HEK293 (cell line): ENCODE results near the gene COPZ1.

Source experiments
- AEBP2 ChIP-seq: fragments of 450-650 bp; formaldehyde crosslinking; IDR thresholded peaks from 2 replicates; pipeline ENCODE4 v1.5.1; 2016; ENCODE audit warnings: missing biosample characterization, missing genetic modification characterization, borderline replicate concordance
- ATF2 ChIP-seq: fragments of 450-650 bp; formaldehyde crosslinking; IDR thresholded peaks from 2 replicates; pipeline ENCODE4 v1.5.1; 2016; ENCODE audit warnings: missing biosample characterization, missing genetic modification characterization, low read depth
- BCL11B ChIP-seq: fragments of 450-650 bp; formaldehyde crosslinking; IDR thresholded peaks from 2 replicates; pipeline ENCODE4 v1.5.1; 2016; ENCODE audit warnings: low read depth, missing biosample characterization, missing genetic modification characterization
- GLIS1 ChIP-seq: fragments of 450-650 bp; formaldehyde crosslinking; IDR thresholded peaks from 2 replicates; pipeline ENCODE4 v1.5.1; 2016; ENCODE audit warnings: missing biosample characterization, missing genetic modification characterization
- HOXD13 ChIP-seq: sonication (generic); formaldehyde crosslinking; IDR thresholded peaks from 2 replicates; pipeline ENCODE4 v1.8.0; 2022; ENCODE audit warnings: missing genetic modification reagents, borderline replicate concordance
- KLF8 ChIP-seq: fragments of 450-650 bp; formaldehyde crosslinking; IDR thresholded peaks from 2 replicates; pipeline ENCODE4 v1.5.1; 2016; ENCODE audit warnings: missing biosample characterization, missing genetic modification characterization
- PATZ1 ChIP-seq: fragments of 450-650 bp; formaldehyde crosslinking; IDR thresholded peaks from 2 replicates; pipeline ENCODE4 v1.5.1; 2016; ENCODE audit warnings: missing biosample characterization, missing genetic modification characterization
- PBX3 ChIP-seq: sonication (generic); formaldehyde crosslinking; IDR thresholded peaks from 2 replicates; pipeline ENCODE4 v1.8.1; 2022; ENCODE audit warnings: mild to moderate bottlenecking, moderate library complexity, missing genetic modification reagents
- ZBTB17 ChIP-seq: fragments of 450-650 bp; formaldehyde crosslinking; IDR thresholded peaks from 2 replicates; pipeline ENCODE4 v1.5.1; 2016; ENCODE audit warnings: missing biosample characterization, missing genetic modification characterization
- ZNF121 ChIP-seq: fragments of 450-650 bp; formaldehyde crosslinking; IDR thresholded peaks from 2 replicates; pipeline ENCODE4 v1.5.1; 2016; ENCODE audit warnings: missing biosample characterization, missing genetic modification characterization
- ZNF132 ChIP-seq: fragments of 450-650 bp; formaldehyde crosslinking; IDR thresholded peaks from 2 replicates; pipeline ENCODE4 v1.5.1; 2017; ENCODE audit warnings: missing biosample characterization, missing genetic modification characterization, borderline replicate concordance
- ZNF16 ChIP-seq: fragments of 450-650 bp; formaldehyde crosslinking; IDR thresholded peaks from 2 replicates; pipeline ENCODE4 v1.5.1; 2016; ENCODE audit warnings: low read depth, missing biosample characterization, missing genetic modification characterization
- ZNF18 ChIP-seq: fragments of 450-650 bp; formaldehyde crosslinking; IDR thresholded peaks from 2 replicates; pipeline ENCODE4 v1.5.1; 2016; ENCODE audit warnings: missing biosample characterization, missing genetic modification characterization
- ZNF350 ChIP-seq: fragments of 450-650 bp; formaldehyde crosslinking; IDR thresholded peaks from 2 replicates; pipeline ENCODE4 v1.5.0; 2017; ENCODE audit warnings: missing biosample characterization, mild to moderate bottlenecking, missing genetic modification characterization
- ZNF624 ChIP-seq: fragments of 450-650 bp; formaldehyde crosslinking; IDR thresholded peaks from 2 replicates; pipeline ENCODE4 v1.5.1; 2017; ENCODE audit warnings: missing biosample characterization, missing genetic modification characterization
- ZNF660 ChIP-seq: fragments of 450-650 bp; IDR thresholded peaks from 2 replicates; pipeline ENCODE4 v1.5.1; 2018; ENCODE audit warnings: missing biosample characterization, mild to moderate bottlenecking, missing genetic modification characterization
- ZNF704 ChIP-seq: fragments of 450-650 bp; formaldehyde crosslinking; IDR thresholded peaks from 2 replicates; pipeline ENCODE4 v1.5.1; 2016; ENCODE audit warnings: missing biosample characterization, missing genetic modification characterization
- ZNF768 ChIP-seq: fragments of 450-650 bp; formaldehyde crosslinking; IDR thresholded peaks from 2 replicates; pipeline ENCODE4 v1.5.1; 2018; ENCODE audit warnings: missing biosample characterization, mild to moderate bottlenecking, missing genetic modification characterization
- TF ChIP-seq, protein P1 (sequence below): fragments of 450-650 bp; formaldehyde crosslinking; IDR thresholded peaks from 2 replicates; pipeline ENCODE4 v1.5.1; 2017; ENCODE audit warnings: missing biosample characterization, missing genetic modification characterization
- TF ChIP-seq, protein P2 (sequence below): fragments of 450-650 bp; IDR thresholded peaks from 2 replicates; pipeline ENCODE4 v1.5.1; 2018; ENCODE audit warnings: missing biosample characterization, mild to moderate bottlenecking, missing genetic modification characterization
- TF ChIP-seq, protein P3 (sequence below): fragments of 450-650 bp; formaldehyde crosslinking; IDR thresholded peaks from 2 replicates; pipeline ENCODE4 v1.5.1; 2016; ENCODE audit warnings: missing biosample characterization, missing genetic modification characterization, borderline replicate concordance

The COPZ1 gene

DNA sequence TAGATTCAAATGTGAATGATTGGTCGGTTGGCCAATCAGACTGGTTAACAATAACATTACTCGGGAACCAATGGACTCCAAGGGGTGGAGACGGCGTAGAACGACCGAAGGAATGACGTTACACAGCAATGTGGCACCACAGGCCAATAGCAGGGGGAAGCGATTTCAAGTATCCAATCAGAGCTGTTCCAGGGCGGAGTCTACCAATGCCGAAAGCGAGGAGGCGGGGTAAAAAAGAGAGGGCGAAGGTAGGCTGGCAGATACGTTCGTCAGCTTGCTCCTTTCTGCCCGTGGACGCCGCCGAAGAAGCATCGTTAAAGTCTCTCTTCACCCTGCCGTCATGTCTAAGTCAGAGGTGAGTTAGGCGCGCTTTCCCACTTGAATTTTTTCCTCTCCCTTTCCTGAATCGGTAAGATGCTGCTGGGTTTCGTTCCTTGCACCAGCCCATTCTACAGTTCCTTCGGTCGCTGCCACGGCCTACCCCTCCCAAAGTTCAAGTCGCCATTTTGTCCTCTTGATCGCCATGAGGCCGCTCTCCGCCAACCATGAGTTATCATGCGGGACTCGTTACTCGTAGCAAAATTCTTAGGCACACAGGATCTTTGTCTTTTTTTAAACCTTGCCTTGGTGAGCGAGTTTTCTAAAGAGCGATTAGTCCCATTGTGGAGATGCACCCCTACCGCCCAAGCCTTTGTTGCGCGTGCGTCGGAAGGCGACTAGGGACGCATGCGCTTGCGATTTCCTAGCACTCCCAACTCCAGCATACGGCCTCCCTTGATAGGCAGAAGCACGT is 44.3 kb upstream of the COPZ1 start, which contains the start of gene HNRNPA1 (continued):
- TF ChIP-seq ZNF768 (tag by site-specific recombination) (no peak), ZNF132 (tag by site-specific recombination) (no peak), ZNF18 (tag by site-specific recombination) (peak; percentile 59; the same call in 1 of the 2 replicates), GLIS1 (tag by site-specific recombination) (no peak), ZNF121 (tag by site-specific recombination) (peak; percentile 32; the same call in 1 of the 2 replicates), BCL11B (tag by site-specific recombination) (no peak), ZNF350 (tag by site-specific recombination) (no peak), ZBTB17 (tag by site-specific recombination) (peak; percentile 63), ZNF704 (tag by site-specific recombination) (no peak), ATF2 (tag by site-specific recombination) (peak; percentile 86), HOXD13 (CRISPR knock-in tag) (no peak), ZNF624 (no peak), PBX3 (CRISPR knock-in tag) (no peak), AEBP2 (tag by site-specific recombination) (no peak), ZNF660 (tag by site-specific recombination) (peak; percentile 83), ZNF16 (tag by site-specific recombination) (no peak), KLF8 (tag by site-specific recombination) (peak; percentile 73; the same call in 1 of the 2 replicates), PATZ1 (tag by site-specific recombination) (0 out of 2 replicates have a peak, but pooled peaks have one; percentile 57)
- TF ChIP-seq, protein P1, sequence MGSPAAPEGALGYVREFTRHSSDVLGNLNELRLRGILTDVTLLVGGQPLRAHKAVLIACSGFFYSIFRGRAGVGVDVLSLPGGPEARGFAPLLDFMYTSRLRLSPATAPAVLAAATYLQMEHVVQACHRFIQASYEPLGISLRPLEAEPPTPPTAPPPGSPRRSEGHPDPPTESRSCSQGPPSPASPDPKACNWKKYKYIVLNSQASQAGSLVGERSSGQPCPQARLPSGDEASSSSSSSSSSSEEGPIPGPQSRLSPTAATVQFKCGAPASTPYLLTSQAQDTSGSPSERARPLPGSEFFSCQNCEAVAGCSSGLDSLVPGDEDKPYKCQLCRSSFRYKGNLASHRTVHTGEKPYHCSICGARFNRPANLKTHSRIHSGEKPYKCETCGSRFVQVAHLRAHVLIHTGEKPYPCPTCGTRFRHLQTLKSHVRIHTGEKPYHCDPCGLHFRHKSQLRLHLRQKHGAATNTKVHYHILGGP (tag by site-specific recombination), result no peak
- TF ChIP-seq, protein P2, sequence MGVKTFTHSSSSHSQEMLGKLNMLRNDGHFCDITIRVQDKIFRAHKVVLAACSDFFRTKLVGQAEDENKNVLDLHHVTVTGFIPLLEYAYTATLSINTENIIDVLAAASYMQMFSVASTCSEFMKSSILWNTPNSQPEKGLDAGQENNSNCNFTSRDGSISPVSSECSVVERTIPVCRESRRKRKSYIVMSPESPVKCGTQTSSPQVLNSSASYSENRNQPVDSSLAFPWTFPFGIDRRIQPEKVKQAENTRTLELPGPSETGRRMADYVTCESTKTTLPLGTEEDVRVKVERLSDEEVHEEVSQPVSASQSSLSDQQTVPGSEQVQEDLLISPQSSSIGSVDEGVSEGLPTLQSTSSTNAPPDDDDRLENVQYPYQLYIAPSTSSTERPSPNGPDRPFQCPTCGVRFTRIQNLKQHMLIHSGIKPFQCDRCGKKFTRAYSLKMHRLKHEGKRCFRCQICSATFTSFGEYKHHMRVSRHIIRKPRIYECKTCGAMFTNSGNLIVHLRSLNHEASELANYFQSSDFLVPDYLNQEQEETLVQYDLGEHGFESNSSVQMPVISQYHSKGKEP (tag by site-specific recombination), result no peak
- TF ChIP-seq, protein P3, sequence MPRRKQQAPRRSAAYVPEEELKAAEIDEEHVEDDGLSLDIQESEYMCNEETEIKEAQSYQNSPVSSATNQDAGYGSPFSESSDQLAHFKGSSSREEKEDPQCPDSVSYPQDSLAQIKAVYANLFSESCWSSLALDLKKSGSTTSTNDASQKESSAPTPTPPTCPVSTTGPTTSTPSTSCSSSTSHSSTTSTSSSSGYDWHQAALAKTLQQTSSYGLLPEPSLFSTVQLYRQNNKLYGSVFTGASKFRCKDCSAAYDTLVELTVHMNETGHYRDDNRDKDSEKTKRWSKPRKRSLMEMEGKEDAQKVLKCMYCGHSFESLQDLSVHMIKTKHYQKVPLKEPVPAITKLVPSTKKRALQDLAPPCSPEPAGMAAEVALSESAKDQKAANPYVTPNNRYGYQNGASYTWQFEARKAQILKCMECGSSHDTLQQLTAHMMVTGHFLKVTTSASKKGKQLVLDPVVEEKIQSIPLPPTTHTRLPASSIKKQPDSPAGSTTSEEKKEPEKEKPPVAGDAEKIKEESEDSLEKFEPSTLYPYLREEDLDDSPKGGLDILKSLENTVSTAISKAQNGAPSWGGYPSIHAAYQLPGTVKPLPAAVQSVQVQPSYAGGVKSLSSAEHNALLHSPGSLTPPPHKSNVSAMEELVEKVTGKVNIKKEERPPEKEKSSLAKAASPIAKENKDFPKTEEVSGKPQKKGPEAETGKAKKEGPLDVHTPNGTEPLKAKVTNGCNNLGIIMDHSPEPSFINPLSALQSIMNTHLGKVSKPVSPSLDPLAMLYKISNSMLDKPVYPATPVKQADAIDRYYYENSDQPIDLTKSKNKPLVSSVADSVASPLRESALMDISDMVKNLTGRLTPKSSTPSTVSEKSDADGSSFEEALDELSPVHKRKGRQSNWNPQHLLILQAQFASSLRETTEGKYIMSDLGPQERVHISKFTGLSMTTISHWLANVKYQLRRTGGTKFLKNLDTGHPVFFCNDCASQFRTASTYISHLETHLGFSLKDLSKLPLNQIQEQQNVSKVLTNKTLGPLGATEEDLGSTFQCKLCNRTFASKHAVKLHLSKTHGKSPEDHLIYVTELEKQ, result no peak
